Muscle layer of duodenum (tissue), 2 donors: ENCODE data around the gene LRRFIP1.
"Not testable (repeated sequence)": the region's sequence is repeated elsewhere in the genome, so short reads cannot be mapped to it uniquely, and the experiment has no call there.

ENCODE experiments used
- H3K27ac ChIP-seq: one replicate; pipeline ENCODE4 v1.7.0; 2013; ENCODE audit warnings: mild to moderate bottlenecking, low read length
- H3K27me3 ChIP-seq: one replicate; pipeline ENCODE4 v1.7.0; 2013; ENCODE audit warnings: low read depth, mild to moderate bottlenecking, control low read depth, low read length
- H3K36me3 ChIP-seq, 2 donors: one replicate each; pipeline ENCODE4 v1.7.0; 2013; ENCODE audit warnings: low read length in 2 of 2, control low read depth in 1 of 2, mild to moderate bottlenecking in 1 of 2; ENCODE audit not compliant: insufficient read depth in 2 of 2, control insufficient read depth in 1 of 2
- H3K4me1 ChIP-seq, 2 donors: one replicate each; pipeline ENCODE4 v1.7.0; 2013; ENCODE audit warnings: low read length in 2 of 2, mild to moderate bottlenecking in 2 of 2, control low read depth in 1 of 2, moderate library complexity in 1 of 2; ENCODE audit not compliant: insufficient read depth in 2 of 2, control insufficient read depth in 1 of 2
- H3K4me3 ChIP-seq, 2 donors: one replicate each; pipeline ENCODE4 v1.7.0; 2013; ENCODE audit warnings: low read length in 2 of 2, low read depth in 1 of 2, mild to moderate bottlenecking in 1 of 2
- H3K9me3 ChIP-seq, 2 donors: one replicate each; pipeline ENCODE4 v1.7.0; 2013; ENCODE audit warnings: low read length in 2 of 2, control low read depth in 1 of 2, mild to moderate bottlenecking in 1 of 2; ENCODE audit not compliant: control insufficient read depth in 1 of 2
- donor health status: healthy.

The LRRFIP1 gene

DNA sequence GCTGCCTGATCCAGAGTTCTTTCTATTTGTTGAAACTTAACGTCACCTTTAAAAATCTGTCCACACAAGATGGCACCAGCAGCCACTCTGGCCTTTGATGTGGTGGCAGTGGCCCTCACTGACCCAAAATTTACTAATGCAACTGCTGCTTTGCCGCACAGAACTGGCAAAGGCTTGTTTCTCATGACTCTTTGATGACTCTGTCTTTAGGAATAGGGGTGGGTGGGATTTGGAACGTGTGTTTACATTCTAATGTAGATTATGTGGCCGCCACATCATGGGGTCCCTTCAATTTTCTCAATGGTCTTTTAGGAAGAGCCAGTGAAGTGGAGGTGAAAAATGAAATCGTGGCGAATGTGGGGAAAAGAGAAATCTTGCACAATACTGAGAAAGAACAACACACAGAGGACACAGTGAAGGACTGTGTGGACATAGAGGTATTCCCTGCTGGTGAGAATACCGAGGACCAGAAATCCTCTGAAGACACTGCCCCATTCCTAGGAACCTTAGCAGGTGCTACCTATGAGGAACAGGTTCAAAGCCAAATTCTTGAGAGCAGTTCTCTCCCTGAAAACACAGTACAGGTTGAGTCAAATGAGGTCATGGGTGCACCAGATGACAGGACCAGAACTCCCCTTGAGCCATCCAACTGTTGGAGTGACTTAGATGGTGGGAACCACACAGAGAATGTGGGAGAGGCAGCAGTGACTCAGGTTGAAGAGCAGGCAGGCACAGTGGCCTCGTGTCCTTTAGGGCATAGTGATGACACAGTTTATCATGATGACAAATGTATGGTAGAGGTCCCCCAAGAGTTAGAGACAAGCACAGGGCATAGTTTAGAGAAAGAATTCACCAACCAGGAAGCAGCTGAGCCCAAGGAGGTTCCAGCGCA, 135.2 kb downstream of the LRRFIP1 start:
- H3K4me3 ChIP-seq, H3K4me1 ChIP-seq, H3K9me3 ChIP-seq, H3K27ac ChIP-seq, H3K27me3 ChIP-seq: not testable (repeated sequence)
- peaks cover 50 to 57% of the 10 kb centered on the region in 2 donors for H3K36me3 ChIP-seq

GRCh38 chr2:237763812-237764211, 136.4 kb downstream of the LRRFIP1 start:
- Histone ChIP-seq H3K4me1 (peaks cover 0 to 3% of the 10 kb centered on the region in 2 donors), H3K27me3 (no peaks in the 10 kb centered on the region), H3K36me3 (peaks cover 46 to 47% of the 10 kb centered on the region in 2 donors), H3K4me3 (no peak overlapping the region), H3K9me3 (no peaks in the 10 kb centered on the region), H3K27ac (no peak overlapping the region)

DNA sequence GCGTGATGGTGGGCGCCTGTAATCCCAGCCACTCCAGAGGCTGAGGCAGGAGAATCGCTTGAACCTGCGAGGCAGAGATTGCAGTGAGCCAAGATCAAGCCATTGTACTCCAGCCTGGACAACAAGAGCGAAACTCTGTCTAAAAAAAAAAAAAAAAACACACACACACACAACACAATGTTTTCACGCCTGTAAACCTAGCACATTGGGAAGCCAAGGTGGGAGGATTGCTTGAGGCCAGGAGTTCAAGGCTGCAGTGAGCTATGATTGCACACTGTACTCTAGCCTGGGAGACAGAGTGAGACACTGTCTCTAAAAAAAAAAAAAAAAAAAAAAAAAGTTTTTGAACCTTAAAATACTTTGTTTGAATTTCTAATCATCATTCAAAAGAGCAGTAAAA, 137.7 kb downstream of the LRRFIP1 start:
- H3K9me3 ChIP-seq, H3K4me1 ChIP-seq, H3K27me3 ChIP-seq, H3K27ac ChIP-seq, H3K4me3 ChIP-seq: not testable (repeated sequence)
- H3K36me3 ChIP-seq: peaks cover 44 to 47% of the 10 kb centered on the region in 2 donors

DNA sequence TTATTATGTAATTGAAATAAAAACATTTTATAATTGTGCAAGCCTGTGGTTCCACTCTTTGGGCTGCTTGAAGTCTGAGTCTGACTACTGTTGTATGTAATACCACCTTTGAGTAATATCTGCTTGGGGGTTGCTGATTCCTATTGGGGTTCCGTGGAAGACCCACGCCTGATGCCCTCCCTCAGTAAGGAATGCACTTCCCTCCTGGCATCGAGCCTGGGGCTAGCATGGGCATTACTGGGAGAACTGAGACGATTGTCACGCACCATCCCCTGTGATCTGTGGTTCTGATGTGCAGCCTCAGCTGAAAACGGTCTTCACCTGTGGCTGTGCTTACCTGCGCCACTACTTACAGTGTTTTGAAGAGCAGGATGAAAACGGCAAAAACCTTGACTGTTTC, 138.5 kb downstream of the LRRFIP1 start:
- Histone ChIP-seq H3K4me1 (peaks cover 0 to 3% of the 10 kb centered on the region in 2 donors), H3K9me3 (no peaks in the 10 kb centered on the region), H3K4me3 (no peak overlapping the region), H3K36me3 (peaks cover 40 to 48% of the 10 kb centered on the region in 2 donors), H3K27me3 (no peaks in the 10 kb centered on the region), H3K27ac (no peak overlapping the region)

DNA sequence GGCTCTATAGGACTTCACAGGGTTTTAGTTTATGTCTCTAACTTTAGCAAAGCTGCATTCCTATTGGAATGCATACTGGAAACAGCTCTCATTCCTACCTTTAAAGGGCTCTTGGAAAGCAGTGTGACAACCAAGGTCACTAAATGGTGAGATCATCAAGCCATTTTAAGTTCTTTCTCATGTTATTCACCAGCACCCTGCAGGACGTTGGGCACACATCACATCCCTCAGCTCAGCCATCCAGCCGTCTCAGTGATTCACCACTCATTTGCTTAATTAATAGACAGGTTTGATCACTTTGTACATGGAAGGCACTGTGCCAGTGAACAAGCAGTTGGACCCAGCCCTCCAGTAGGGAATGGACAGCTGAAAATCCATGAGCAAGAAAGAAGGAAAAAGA, 139.0 kb downstream of the LRRFIP1 start:
- Histone ChIP-seq H3K27me3 (no peaks in the 10 kb centered on the region), H3K9me3 (no peaks in the 10 kb centered on the region), H3K4me3 (no peak overlapping the region), H3K36me3 (peaks cover 39 to 48% of the 10 kb centered on the region in 2 donors), H3K27ac (no peak overlapping the region), H3K4me1 (peaks cover 0 to 3% of the 10 kb centered on the region in 2 donors)

DNA sequence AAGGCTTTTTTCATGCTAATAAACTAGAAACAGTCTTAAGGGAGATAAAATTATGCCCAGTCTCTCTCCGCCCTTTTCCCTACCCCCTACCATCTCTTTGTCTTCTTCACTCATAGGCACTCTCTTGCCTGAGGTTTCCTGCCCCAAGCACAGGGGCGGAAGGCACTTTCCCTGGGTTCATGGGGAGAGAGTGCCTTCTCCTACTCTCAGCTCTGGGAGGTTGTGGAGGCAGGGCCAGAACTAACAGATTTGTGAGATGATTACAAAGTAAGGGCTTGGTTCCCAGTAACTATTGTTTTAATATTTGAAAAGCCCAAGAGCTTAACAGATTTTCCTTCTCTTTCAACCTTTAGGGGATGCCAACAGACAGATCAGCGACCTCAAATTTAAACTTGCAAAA, 145.1 kb downstream of the LRRFIP1 start:
- Histone ChIP-seq H3K9me3 (no peaks in the 10 kb centered on the region), H3K4me1 (no peaks in the 10 kb centered on the region), H3K4me3 (no peak overlapping the region), H3K27me3 (no peaks in the 10 kb centered on the region), H3K27ac (no peak overlapping the region), H3K36me3 (peaks cover 32 to 44% of the 10 kb centered on the region in 2 donors)

- H3K36me3 ChIP-seq: peaks cover 35 to 49% of the 10 kb centered on the region in 2 donors
- no peaks in the 10 kb centered on the region for H3K4me1 ChIP-seq
- no peaks in the 10 kb centered on the region for H3K27me3 ChIP-seq
- no peak overlapping the region for H3K27ac ChIP-seq
- no peak overlapping the region for H3K4me3 ChIP-seq
- H3K9me3 ChIP-seq: no peaks in the 10 kb centered on the region
Observed at GRCh38 chr2:237773826-237774225, 146.4 kb downstream of the LRRFIP1 start.

GRCh38 chr2:237774811-237775553, 147.6 kb downstream of the LRRFIP1 start:
- H3K9me3 ChIP-seq: no peaks in the 10 kb centered on the region
- H3K27ac ChIP-seq: no peak overlapping the region
- no peaks in the 10 kb centered on the region for H3K4me1 ChIP-seq
- peaks cover 44 to 49% of the 10 kb centered on the region in 2 donors for H3K36me3 ChIP-seq
- H3K27me3 ChIP-seq: no peaks in the 10 kb centered on the region
- no peak overlapping the region for H3K4me3 ChIP-seq

DNA sequence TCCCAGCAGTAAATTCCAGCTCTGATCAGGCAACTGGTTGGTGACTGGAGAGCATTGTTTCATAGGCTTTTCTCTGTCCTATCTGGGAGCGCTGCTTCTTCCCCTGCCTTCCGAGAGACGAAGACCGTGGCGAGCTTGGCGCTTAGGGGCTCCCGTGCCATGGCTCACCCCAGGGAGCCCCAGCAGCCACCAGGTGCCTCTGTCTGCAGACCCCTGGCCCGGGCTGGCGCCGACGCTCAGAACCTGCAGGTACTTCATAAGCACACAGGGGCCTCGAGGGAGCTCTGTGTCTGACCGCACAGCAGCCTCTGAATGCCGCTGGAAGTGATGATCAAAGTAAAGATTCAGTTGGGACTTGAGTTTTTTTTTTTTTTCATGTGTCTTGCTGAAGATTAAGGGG, 152.1 kb downstream of the LRRFIP1 start:
- H3K9me3 ChIP-seq: no peaks in the 10 kb centered on the region
- no peaks in the 10 kb centered on the region for H3K27me3 ChIP-seq
- no peak overlapping the region for H3K4me3 ChIP-seq
- no peaks in the 10 kb centered on the region for H3K4me1 ChIP-seq
- peaks cover 43 to 53% of the 10 kb centered on the region in 2 donors for H3K36me3 ChIP-seq
- no peak overlapping the region for H3K27ac ChIP-seq

- Histone ChIP-seq H3K4me1 (no peaks in the 10 kb centered on the region), H3K27me3 (no peaks in the 10 kb centered on the region), H3K9me3 (peaks cover 0 to 8% of the 10 kb centered on the region in 2 donors), H3K36me3 (peaks cover 32 to 49% of the 10 kb centered on the region in 2 donors), H3K4me3 (no peak overlapping the region), H3K27ac (no peak overlapping the region)
Observed at GRCh38 chr2:237782181-237782580, 154.8 kb downstream of the LRRFIP1 start.

DNA sequence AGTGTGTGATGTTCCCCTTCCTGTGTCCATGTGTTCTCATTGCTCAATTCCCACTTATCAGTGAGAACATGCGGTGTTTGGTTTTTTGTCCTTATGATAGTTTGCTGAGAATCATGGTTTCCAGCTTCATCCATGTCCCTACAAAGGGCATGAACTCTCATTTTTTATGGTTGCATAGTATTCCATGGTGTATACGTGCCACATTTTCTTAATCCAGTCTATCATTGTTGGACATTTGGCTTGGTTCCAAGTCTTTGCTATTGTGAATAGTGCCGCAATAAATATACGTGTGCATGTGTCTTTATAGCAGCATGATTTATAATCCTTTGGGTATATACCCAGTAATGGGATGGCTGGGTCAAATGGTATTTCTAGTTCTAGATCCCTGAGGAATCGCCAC, 156.3 kb downstream of the LRRFIP1 start:
- H3K4me1 ChIP-seq, H3K27me3 ChIP-seq, H3K9me3 ChIP-seq, H3K4me3 ChIP-seq, H3K27ac ChIP-seq: not testable (repeated sequence)
- H3K36me3 ChIP-seq: peaks cover 24 to 44% of the 10 kb centered on the region in 2 donors
